ENCODE measurements around the gene ZC3H12A.

ZC3H12A gene

DNA sequence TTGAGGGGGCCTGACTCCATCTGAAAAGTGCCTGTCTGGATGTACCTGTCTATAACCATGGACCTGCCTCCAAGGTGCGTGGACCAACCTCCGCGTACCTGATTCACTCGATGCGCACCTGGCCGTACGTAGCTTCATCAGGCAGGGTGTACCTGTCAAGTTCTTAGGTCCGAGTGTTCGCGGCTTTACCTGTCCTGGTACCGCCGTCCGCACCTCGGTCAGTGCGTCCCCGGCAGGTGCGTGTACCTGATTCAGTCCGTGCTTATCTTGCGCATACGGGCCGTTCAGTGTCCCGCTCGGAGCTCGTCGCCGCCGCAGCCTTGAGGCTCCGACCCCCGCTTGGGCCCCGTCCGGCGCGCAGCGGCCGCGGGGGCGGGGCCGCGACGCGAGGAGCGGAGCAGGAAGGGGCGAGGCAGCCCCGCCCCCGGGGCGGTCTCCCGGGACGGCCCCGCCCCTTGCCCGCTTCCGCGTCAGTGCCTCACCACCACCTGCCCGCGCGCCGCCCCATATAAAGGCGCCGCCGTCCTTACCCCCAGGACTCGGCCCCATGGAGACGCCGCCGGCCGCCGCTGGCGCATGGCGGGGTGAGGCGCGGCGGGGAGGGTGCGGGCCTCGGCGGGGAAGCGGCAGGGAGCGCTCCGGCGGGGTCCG lies at the start of gene ZC3H12A:
Gene ZC3H12A (plus strand): TSS at position 535 of the 651 bp plus-strand sequence. CDS start 917 bp downstream, outside the sequence.
- DNase-seq (ENCODE audit: low spot score), result peak; percentile 94

- no peak for DNase-seq (ENCODE audit: low spot score)
Observed at GRCh38 chr1:37425221-37425620, 49.2 kb upstream of the ZC3H12A start.

- DNase-seq (ENCODE audit: low spot score), result no peak
Observed at GRCh38 chr1:37429029-37429428, 45.4 kb upstream of the ZC3H12A start.

GRCh38 chr1:37430103-37430985 lies 44.0 kb upstream of the ZC3H12A start:
- no peak for DNase-seq (ENCODE audit: low spot score)

DNA sequence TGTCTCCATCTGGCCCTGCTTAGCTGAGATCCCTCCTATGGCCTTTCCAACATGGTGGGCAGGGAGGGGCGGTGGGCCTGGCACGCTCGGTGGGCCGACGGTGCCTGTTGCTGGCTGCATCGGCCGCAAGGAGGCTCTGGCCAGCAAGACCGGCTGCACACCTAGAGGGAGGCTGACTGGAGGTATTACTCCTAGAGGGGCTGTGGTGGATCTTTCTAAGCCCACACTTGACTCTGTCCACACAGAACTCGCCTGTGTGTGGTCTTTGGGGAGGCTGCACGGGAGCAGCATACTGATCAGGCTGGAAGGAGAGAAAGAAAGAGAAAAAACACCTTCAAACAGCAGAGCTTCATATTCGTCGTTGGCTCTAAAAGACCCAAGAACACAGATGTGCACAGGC lies 41.7 kb upstream of the ZC3H12A start:
- DNase-seq (ENCODE audit: low spot score), result no peak

GRCh38 chr1:37433171-37433570 lies 41.2 kb upstream of the ZC3H12A start:
- DNase-seq (ENCODE audit: low spot score), result no peak

DNA sequence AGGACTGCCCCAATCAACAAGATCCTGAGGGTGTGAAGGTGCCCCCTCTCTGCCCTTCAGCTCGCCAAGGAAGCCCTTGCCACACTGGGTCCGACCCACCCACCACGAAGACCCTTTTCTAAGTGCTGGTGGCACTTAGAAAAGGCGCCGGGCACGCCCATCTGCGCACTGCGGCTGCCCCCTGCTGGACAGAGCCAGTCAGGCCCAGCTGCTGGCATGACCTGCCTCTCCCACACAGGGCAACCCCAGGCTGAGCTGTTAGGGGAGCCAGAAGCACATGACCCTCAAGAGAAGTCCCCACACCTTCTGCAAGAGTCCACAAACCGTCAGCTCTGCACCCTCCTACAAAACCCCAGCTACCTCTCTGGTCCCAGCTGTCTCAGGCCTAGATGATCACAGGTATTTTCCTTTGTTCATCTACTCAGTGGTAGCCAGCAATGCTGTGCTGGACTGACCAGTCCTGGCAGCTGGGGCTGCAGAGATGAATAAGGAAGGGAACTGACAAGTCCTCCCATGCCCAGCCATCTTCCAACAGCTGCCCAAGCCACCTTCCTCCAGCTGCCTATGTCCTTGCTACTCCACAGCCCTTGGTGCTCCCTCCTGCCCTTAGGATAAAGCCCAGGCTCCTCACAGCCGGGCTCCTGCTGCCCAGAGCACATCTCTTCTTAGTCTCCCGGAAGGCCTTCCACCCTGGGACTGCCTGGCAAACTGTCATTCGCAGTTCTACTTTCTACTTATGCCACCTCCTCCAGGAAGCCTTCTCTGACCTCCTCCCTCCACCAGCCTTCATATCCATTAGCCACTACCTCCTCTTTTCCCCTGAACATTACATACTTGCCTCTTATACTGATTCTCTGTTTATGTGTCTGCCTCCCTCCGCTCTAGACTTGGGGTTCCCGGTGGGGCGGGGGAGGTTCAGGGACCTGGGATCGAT lies 39.8 kb upstream of the ZC3H12A start:
- peak; percentile 70 for DNase-seq (ENCODE audit: low spot score)

GRCh38 chr1:37437087-37437486 lies 37.3 kb upstream of the ZC3H12A start:
- DNase-seq (ENCODE audit: low spot score), result no peak

- DNase-seq (ENCODE audit: low spot score), result no peak
Observed at GRCh38 chr1:37438037-37438868, 36.1 kb upstream of the ZC3H12A start.

GRCh38 chr1:37438869-37439343 lies 35.5 kb upstream of the ZC3H12A start:
- DNase-seq (ENCODE audit: low spot score), result no peak

DNA sequence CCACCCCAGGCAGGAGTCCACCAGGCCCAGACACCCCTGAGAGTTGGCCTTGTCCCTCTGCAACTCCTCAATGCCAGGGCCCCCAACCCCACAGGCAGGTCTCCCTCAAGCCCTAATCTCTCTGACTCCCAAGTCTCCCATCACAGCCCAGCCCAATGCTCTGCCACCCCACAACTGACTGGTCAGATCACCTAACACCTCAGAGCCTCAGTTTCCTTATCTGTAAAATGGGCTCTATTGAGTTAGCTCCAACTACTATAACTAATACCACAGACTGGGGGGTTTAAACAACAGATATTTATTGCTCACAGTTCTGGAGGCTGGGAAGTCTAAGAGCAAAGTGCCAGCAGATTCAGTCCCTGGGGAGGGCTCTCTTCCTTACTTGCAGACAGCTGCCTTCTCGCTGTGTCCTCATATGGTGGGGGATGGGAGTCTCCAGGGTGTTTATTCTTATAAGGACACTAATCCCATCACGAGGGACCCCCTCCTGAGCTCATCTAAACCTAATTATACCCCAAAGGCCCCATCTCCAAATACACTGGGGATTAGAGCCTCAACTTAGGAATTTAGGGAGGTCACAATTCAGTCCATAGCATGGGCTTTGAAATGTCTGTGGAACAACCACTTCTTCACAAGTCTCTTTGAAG lies 34.9 kb upstream of the ZC3H12A start:
- DNase-seq (ENCODE audit: low spot score), result no peak

GRCh38 chr1:37441490-37441889 lies 32.9 kb upstream of the ZC3H12A start:
- DNase-seq (ENCODE audit: low spot score), result no peak

- DNase-seq (ENCODE audit: low spot score), result no peak
Observed at GRCh38 chr1:37442139-37442538, 32.2 kb upstream of the ZC3H12A start.

- no peak for DNase-seq (ENCODE audit: low spot score)
Observed at GRCh38 chr1:37442644-37443043, 31.7 kb upstream of the ZC3H12A start.

GRCh38 chr1:37446874-37447273 lies 27.5 kb upstream of the ZC3H12A start:
- DNase-seq (ENCODE audit: low spot score), result no peak

- DNase-seq (ENCODE audit: low spot score), result no peak
Observed at GRCh38 chr1:37448185-37448584, 26.2 kb upstream of the ZC3H12A start.

- no peak for DNase-seq (ENCODE audit: low spot score)
Observed at GRCh38 chr1:37448691-37449417, 25.5 kb upstream of the ZC3H12A start.

DNA sequence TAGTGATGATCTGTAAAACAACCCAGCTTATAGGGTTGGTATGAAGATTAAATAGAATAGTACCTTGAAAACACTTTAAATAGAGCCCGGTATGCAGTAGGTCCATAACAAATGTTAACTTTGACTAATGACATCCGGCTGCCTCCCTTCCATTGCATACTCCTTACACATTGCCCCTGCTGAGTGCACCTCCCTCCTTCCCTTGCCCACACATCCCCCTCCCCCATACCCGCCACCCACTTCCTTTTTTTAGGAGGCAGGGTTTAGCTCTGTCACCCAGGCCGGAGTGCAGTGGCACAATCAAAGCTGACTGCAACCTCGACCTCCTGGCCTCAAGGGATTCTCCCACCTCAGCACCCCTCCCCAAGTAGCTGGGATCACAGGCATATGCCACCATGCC lies 24.4 kb upstream of the ZC3H12A start:
- peak; percentile 29 for DNase-seq (ENCODE audit: low spot score)

DNA sequence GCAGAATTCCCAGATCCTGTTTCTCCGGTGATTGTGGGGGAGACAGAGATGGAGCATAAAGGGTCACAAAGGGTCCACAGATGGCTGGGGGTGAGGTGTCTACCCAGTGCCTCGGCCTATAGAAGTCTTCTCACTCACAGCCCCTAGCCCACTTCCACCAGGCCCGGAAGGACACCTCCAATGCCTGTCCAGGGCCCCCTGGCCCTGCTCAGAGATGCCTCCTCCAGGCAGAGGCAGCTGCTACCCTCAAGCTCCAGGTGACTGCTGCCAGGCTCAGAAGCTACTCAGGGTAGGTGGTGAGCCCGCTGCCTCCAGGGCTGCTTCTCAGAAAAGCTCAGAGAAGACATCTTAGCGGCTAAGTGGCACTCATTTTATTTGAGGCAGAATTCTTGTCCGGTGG lies 22.0 kb upstream of the ZC3H12A start:
- DNase-seq (ENCODE audit: low spot score), result no peak

GRCh38 chr1:37453647-37454046 lies 20.7 kb upstream of the ZC3H12A start:
- no peak for DNase-seq (ENCODE audit: low spot score)

All from NAMALWA (cell line).